GM19023 (cell line): ENCODE data around the gene CCT6B.
A peak's percentile ranks its signal among the peaks of the same experiment; 100 is the strongest.
"Not testable (repeated sequence)": the region's sequence is repeated elsewhere in the genome, so short reads cannot be mapped to it uniquely, and the experiment has no call there.

Experiments
- ATAC-seq: cut with Tn5 transposase; IDR thresholded peaks from one replicate; pipeline ENCODE4 v1.9.1; 2021; ENCODE audit warnings: mild to moderate bottlenecking, moderate library complexity; ENCODE audit not compliant: unreplicated experiment

The CCT6B gene

DNA sequence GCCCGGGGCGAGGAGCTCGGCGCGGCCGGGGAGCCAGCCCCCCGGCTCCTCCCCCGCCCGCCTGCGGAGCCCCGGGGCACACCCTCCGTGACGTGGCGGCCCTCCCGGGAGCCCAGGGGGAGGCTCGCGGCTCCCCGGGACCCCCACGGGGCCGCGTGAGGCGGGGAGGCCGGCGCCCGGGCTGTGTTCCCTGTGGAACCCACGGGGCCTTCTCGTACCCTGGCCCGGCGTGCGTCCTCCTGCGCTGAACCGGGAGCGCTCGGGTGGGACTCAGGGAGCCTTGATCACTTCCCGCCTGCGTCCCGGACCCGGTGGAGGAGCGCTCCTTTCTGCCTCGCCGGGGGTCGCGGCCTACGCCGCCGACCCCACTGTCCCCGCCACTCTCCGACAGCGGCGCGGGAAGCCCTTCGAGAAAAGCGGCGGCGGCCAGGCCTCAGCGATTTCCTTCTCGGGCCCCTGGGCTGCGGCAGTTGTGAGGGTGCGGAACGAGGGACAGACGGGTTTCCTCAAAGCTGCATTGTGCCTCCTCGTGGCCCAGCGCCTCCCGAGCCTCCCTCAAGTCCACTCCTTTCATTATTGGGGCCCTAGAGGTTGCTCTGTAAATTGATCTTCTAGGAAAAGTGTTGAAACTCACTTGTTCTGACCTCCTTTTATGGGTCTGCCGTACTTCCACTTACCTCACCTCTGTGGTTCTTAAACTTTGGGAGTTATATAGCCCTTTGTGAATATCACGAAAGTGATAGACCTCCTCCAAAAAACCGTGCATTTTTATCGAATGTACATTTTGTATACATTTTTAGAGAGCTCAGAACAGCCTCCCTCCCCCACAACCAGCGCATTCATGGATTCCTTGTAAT lies 19.6 kb upstream of the CCT6B start:
- ATAC-seq, result peak; percentile 89

DNA sequence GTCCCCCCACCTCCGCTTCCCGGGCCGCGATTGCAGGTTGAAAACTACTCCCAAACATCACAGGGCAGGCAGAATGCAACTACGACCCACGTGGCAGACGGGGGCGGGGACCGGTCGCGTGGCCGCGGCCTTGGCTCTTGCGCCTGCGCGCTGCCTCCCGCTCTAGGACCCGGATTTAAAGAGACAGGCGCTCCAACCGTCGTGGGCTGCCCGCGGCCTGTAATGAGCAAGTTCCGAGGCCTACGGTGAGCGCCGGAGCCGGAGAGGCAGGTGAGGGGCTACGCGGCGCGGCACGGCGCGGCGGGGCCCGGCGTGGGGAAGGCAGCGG lies 19.1 kb upstream of the CCT6B start, which contains the start of gene LIG3:
LIG3 (plus strand) TSS at position 160 of the 328 bp plus-strand sequence. CDS start 2,494 bp downstream, outside the sequence.
- peak; percentile 83 for ATAC-seq

DNA sequence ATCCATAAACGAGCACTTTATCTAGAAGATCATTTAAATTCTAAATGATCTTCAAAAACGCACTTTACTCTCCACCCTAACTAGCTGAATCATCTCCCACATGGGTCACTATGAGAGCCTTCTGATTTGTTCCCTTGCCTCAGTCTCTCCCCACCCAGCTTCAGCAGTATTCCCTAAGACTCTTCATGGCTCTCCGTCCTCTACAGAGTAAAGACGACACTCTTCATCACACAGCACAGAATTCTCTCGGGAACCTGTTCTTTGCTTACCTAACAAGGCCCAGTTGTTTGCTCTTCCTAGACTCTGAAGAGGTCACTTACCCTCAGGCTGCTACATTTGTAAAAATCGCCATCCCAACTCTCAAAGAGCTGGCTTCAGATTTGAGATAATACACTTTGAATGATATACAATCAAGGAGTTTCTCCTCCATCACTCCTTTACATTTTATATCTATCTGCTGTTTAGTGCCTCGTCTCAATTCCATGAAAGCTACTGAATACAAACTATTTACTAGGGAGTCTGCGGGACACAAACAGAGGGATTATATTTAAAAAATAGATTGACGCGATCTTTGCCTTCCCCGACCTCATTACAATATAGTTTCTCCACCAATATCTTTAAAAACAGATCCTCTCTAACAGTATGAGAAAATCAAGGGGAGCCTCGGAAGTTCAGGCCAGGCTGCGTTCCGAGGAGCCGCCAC lies 18.5 kb upstream of the CCT6B start:
- ATAC-seq, result no peak

DNA sequence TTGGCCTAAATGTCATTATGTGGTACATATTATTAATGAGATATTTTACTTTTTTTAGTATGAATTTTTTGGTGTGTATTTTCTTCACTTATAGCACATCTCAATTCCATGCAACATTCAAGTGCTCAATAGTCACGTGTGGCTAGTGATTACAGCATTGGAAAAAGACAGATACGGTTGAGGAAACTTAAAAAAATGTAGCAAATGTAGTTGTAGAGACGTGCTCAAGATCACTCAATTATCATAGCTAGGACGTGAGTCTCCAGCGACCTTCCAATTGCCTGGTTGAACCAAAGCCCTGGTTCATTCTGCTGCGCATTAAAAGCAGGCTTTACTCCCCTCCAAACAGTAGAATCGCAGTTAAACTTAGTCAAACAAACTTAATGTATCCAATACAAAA lies 17.9 kb upstream of the CCT6B start:
- ATAC-seq, result no peak

DNA sequence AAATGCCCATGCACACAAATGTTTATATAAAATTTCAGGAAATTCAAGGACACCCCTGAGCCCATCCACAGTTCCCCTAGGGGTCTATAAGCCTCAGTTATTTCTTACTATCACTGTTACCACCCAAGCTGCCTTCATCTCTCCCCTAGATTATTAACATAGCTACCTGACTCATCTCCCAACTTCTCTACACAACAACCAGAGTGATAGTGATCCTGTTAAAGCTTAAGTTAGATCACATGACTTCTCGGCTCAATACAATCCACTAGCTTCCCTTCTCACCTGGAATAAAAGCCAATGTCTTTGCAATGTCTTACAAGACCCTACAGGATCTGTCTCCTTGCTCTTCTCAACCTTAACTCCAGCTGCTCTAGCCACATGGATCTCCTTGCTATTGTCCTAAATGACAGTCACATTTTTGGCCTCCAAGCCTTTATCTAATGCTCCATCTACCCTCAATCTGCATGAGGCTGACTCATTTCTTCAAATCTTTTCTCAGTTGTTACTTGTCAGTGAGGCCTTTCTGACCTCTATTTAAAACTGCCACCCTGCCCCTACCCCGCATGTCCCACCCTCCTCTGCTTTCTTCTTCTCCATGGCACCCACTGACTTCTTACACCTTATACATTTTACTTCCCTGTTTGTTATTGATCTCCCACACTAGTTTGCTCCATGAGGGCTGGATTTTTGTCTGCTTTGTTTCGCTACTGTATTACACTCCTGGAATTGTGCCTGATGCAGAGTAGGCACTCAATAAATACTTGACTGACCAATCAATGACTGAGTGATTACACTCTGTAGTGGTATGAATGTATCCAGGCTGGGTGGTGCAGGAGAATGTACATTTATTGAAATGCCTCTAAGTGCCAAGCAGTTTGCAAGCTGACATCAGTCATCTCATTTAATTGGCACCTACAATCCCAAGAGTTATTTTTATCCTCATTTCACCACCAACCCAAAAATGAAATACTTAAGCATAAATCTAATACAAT lies 13.8 kb upstream of the CCT6B start:
- no peak for ATAC-seq

DNA sequence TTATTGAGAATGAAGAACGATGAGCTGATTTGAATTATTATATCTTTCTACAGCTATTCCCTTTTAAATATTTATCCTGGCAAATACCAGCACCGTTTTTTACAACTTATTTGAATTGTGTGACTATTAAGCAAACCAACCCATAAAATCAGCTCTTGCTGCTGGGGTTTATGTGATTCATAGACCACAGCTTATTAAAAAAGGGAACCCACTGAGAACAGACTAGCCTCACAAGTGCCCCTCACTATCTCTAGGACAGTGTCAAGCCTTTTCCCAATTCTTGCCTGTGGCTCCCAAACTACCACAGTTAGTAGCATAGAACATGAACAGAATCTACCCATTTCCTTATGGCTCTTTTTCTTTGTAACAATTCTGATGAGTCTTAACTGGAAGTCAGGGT lies 12.9 kb upstream of the CCT6B start:
- no peak for ATAC-seq

DNA sequence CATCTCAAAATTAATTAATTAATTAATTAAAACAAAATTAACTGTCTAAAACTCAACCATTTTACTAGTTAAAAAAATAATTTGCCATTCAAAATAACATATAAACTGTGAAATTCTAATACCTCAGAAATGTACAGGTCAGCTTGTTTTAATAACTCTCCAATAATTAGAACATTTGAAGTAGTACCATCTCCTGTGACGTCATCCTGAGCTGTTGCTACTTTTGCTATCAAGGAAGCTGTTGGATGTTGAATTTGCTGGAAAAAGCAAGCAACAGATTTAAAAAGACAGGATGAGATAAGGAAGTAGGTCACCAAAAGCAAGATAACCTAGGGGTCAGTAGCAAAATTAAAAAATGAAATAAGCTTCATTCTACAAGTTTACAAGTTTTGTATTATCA lies 2.8 kb downstream of the CCT6B start:
- no peak for ATAC-seq

DNA sequence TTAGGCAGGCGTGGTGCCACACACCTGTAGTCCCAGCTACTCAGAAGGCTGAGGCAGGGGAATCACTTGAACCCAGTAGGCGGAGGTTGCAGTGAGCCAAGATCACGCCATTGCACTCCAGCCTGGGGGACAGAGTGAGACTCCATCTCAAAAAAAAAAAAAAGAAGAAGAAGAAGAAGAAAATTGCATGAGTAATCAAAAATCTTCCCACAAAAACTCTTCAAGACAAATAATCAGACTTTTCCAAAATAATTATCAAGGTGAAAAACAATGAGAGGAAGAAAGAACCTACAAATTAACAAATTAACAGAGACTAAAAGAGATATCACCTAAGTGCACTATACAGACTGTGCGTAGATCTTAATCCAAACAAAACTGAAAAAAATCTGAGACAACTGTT lies 10.5 kb downstream of the CCT6B start:
- not testable (repeated sequence) for ATAC-seq

DNA sequence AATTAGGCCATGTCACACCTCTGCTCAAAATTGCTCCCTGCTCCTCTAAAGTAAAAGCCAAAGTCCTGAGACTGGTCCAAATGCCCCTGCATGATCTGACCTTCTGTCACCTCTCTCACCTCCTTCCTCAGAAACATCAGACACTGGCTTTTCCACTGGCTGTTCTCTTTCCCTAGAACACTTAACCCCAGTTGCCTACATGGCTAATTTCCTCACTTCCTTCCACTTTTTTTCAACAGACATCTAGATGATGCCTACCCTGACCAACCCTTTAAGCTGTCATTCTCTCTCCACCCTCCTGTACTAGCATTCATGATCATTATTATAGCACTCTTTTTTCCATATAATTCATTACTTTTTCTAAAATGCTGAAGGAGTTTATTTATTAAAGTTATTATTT lies 31.0 kb downstream of the CCT6B start:
- no peak for ATAC-seq

DNA sequence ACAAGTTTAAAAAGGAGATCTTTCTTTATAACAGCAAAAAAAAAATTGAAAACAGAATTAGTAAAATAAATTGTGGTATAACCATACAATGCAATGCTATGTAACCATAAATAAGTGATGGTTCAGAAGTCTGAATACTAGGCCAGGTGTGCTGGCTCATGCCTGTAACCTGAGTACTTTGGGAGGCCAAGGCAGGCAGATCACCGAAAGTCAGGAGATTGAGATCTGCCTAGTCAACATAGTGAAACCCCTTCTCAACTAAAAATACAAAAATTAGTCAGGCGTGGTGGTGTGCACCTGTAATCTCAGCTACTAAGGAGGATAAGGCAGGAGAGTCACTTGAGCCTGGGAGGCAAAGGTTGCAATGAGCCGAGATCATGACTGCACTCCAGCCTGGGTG lies 34.6 kb downstream of the CCT6B start:
- no peak for ATAC-seq

DNA sequence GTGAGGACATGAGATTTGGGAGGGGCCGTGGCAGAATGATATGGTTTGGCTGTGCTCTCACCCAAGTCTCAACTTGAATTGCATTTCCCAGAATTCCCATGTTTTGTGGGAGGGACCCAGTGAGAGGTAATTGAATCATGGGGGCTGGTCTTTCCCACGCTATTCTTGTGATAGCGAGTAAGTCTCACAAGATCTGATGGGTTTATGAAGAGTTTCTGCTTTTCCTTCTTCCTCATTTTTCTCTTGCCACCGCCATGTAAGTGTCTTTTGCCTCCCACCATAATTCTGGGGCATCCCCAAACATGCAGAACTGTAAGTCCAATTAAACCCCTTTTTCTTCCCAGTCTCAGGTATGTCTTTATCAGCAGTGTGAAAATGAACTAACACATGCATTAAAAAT lies 40.6 kb downstream of the CCT6B start:
- ATAC-seq, result no peak

DNA sequence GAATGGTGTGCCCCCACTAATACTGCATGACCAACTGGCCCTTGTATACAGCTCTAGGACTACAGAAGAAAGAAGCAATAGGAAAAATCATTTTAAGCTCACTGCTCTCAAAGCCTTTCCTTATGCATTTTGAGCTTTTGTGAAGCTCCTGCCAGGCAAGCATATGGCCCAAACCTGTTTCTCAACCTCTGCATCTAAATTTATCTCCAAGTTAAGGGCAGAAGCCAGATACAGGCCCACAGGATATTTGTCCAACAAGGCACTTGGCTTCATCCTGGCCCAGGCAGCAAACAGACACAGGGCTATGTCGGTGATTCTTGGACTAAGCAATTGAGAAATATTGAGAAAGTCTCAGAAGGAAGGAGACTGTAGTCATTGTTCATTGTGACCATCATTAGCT lies 43.9 kb downstream of the CCT6B start:
- no peak for ATAC-seq

DNA sequence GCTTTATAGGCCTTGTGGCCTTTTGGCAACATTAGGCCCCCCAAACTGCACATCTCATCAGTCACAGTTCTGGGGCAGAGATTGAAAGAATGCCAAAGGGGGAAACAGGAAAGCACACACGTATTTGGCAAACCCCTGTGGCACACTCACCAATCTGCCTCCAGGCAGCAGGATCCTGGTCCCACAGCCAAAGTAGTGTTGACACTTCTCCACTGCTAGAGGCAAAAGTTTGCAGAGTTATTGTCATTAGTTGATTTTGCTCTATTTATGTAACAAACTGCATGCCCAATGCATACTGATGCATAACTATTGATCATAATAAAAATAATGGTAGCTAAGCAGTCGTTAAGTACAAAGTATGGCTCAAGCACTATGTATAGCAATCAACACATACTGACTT lies 45.1 kb downstream of the CCT6B start:
- ATAC-seq, result no peak

DNA sequence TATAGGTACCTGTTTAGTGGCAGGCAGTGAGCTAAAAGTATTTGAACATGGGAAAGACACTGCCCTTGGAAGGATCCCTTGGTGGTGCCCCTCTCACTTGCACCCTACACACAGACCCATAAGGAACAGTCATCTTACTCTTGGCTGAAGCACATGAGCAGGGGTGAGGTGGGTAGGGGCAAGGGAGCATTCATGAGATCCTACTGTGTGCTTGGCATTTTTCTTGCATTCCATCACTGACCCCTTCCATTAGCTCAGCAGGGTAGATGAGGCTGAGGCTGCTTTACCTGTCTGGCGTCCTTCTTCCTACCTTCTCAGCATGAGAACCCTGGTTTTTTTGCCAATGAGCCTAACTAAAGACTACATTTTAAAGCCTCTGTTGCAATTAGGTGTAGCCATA lies 48.3 kb downstream of the CCT6B start:
- no peak for ATAC-seq

DNA sequence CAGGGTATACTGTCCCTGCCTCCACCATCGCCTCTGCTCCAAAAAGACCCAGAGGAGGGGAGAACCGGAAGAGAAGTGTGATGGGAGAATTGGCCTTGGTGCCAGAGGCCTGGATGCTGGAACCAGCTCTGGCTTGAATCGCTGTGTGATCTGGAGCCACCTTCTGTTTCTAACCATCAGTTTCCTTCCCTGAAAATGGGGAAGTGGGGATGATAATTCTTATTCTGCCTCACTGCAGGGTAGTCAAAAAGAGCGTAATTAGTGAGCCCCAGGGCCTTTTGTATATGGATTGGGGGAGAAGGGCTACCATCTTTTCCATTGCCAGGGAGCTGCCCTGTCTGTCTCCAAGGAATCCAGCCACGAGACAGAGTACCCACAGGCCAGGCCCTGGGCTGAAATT lies 52.2 kb downstream of the CCT6B start:
- ATAC-seq, result no peak

DNA sequence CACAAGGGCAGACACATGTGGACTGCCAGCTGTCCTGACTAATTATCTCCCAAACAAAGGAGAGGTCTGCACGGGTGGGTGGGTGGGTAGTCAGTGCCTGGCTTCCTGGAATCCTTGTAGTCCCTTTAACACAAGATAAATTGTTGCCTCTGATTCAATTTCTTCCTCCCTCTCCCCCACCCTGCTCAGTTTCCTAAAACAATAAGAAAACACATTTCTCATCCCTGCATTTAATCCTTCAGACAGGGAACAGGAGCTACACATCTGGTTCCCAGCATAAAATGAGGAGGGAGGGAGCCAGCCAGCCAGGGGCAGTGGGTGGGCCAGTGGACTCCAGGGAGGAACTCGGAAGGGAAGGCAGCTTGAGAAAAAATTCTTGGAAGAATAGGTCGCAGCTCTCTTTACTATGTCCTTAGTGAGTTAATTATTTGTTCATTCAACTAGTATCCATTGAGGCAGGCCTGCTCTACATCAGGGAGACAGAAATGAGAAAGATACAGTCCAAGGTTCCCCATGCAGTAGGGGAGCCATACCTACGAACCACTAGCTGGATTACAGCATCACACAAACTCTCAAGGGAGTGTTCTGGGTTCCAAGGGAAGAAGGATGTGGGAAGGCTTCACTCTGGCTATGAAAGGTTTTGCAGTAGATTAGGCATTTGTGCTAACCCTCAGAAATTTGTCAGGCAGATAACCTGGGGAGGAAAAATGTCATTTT lies 58.3 kb downstream of the CCT6B start:
- ATAC-seq, result no peak

DNA sequence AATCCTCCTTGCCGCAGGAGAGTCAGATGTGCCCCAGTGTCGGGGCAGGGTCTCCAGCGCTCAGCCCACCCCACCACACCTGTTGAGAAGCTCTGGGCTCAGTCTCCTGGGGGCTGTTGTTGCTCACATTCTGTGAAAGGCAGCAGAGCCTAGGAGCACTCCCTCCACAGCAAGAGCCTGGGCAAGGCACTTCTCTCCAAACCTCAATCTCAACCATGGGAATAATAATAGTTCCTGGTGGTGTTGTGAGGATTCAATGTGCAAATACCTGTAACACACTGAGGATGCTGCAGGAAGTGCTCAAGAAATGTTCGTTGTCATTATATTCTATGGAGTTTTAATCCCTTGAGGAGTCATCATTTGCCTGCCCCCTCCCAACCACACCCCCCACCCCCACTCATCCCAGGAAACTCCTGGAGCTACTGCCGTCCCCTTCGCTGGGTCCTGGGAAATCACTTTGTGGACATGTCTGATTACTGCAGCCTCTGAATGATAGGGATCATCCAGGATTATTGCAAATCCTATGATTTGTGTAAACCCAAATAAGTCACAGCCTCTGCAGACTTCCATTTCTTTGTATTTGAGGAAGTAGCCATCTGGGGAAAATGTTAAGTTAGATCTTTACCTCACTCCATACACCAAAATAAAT lies 61.5 kb downstream of the CCT6B start:
- ATAC-seq, result no peak

DNA sequence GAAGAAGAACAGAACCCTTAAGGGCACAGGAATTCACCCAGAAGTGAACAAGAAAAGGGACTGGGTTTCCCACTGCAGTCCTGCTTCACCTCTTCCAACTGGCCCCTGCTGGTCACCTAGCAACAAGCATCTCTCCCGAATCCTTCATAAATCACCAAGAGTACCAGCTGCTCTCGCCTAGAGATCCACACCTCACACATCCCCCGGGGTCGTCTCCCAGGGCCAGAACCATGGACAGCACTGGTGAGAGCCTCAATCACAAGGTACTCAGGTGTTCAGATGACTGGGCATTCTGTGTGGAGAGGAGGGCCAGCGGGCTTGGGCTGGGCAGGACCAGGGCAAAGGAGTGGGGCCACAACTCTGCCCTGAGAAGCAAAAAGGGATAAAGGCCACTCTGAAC lies 65.9 kb downstream of the CCT6B start:
- ATAC-seq, result no peak

DNA sequence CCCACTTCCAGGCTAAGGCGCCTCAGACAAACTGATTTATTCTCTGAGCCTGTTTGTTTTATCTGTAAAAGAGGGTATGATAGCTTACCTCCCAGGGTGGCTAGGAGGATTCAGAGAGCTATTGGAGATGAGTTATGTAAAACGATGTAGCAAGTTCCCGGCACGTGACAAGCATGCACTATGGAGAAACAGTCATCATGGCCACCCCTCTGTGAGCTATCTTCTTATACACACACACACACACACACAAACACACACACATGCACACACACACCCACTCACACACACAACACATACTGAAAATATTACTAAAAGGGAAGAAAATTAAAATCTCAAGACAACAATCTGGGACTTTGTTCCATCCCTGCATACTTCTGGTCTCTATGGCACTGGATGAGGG lies 66.3 kb downstream of the CCT6B start:
- no peak for ATAC-seq
